Suprapubic skin (tissue), 4 donors: ENCODE results near the gene OR4D11. TPM values are rescaled to one million over a fixed set of nuclear protein-coding genes. Genes with fewer than 3 reads are reported as not detected.

Experiments
- DNase-seq, 2 donors: peaks; one replicate each; pipeline ENCODE4 v3.0.0-alpha.2; 2019; ENCODE audit warnings: low spot score in 2 of 2
- H3K27ac ChIP-seq: fragments of 200-600 bp; sonication (generic); one replicate; pipeline ENCODE4 v1.5.1; 2019
- H3K27me3 ChIP-seq: fragments of 200-600 bp; sonication (generic); one replicate; pipeline ENCODE4 v1.5.1; 2019
- H3K36me3 ChIP-seq: fragments of 200-600 bp; sonication (generic); one replicate; pipeline ENCODE4 v1.5.1; 2019
- H3K4me1 ChIP-seq: fragments of 200-600 bp; sonication (generic); one replicate; pipeline ENCODE4 v1.5.1; 2019
- H3K4me3 ChIP-seq: fragments of 200-600 bp; sonication (generic); one replicate; pipeline ENCODE4 v1.5.1; 2019; ENCODE audit warnings: mild to moderate bottlenecking
- H3K9me3 ChIP-seq: fragments of 200-600 bp; sonication (generic); one replicate; pipeline ENCODE4 v1.5.1; 2019
- EP300 ChIP-seq: sonication (generic); formaldehyde crosslinking; IDR thresholded peaks from one replicate; pipeline ENCODE4 v1.6.1; 2017; ENCODE audit warnings: antibody characterized with exemption
- POLR2A ChIP-seq, 2 donors: fragments of 450-650 bp; IDR thresholded peaks; one replicate each; pipeline ENCODE4 v1.6.1; 2017; ENCODE audit warnings: antibody characterized with exemption in 2 of 2, mild to moderate bottlenecking in 2 of 2, moderate library complexity in 2 of 2
- POLR2AphosphoS5 ChIP-seq, 3 donors: sonication (generic); formaldehyde crosslinking; IDR thresholded peaks; one replicate each; pipeline ENCODE4 v1.6.1; 2017; ENCODE audit warnings: antibody characterized with exemption in 3 of 3
- WGBS: methylation state at CpG from one replicate; pipeline ENCODE4 v1.1.5; 2018; 5-methylcytosine and 5-hydroxymethylcytosine counted together
- total RNA-seq, 4 donors: library from RNA; depleted of rRNA; stranded (reverse); fragments of >200 nt; gene quantifications; one replicate each; pipeline ENCODE4 v1.1.0, GENCODE V29; 2016
- TF ChIP-seq, protein P1 (sequence below), 2 donors: fragments of 200-600 bp in 1 of 2; fragments of 450-650 bp in 1 of 2; sonication (generic) in 1 of 2; IDR thresholded peaks; one replicate each; pipeline ENCODE4 v1.5.1; 2016 to 2019; ENCODE audit warnings: antibody characterized with exemption in 2 of 2, mild to moderate bottlenecking in 1 of 2, moderate library complexity in 1 of 2

OR4D11 gene
- total RNA-seq, 4 donors from 2014 or later = not detected

DNA sequence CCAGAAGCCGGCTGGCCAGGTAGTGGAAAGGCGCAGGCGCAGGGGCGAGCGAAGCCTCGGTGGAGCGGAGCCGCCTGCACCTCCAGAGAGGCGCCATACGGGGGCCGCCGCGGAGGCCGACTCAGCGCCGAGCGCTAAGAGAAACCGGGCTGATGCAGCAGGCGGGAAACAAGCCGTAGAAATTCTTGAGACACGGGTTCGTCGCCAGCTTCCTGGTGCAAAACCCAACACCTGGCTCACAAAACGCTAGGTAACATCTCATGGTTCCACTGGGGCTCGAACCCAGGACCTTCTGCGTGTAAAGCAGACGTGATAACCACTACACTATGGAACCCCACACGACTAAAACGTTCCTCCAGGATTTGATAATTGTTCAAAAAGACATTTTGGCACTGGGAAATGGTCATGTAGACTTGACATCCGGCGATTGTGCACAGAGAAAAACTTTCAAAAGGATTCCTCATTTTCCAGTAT is 47.0 kb downstream of the OR4D11 start:
- WGBS = 8% methylated on average over 15 of the region's 31 CpGs
- Histone ChIP-seq H3K27ac (peak overlapping the region; percentile 85), H3K9me3 (no peaks in the 10 kb centered on the region), H3K27me3 (no peaks in the 10 kb centered on the region), H3K36me3 (no peaks in the 10 kb centered on the region), H3K4me3 (peak overlapping the region; percentile 56), H3K4me1 (peaks cover 19% of the 10 kb centered on the region)
- TF ChIP-seq, protein P1, sequence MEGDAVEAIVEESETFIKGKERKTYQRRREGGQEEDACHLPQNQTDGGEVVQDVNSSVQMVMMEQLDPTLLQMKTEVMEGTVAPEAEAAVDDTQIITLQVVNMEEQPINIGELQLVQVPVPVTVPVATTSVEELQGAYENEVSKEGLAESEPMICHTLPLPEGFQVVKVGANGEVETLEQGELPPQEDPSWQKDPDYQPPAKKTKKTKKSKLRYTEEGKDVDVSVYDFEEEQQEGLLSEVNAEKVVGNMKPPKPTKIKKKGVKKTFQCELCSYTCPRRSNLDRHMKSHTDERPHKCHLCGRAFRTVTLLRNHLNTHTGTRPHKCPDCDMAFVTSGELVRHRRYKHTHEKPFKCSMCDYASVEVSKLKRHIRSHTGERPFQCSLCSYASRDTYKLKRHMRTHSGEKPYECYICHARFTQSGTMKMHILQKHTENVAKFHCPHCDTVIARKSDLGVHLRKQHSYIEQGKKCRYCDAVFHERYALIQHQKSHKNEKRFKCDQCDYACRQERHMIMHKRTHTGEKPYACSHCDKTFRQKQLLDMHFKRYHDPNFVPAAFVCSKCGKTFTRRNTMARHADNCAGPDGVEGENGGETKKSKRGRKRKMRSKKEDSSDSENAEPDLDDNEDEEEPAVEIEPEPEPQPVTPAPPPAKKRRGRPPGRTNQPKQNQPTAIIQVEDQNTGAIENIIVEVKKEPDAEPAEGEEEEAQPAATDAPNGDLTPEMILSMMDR (IDR thresholded peaks at IDR 0.05) = peak; percentile 27 to 47
- TF ChIP-seq POLR2AphosphoS5 (IDR thresholded peaks at IDR 0.05) (peak in 1 of 3 donors; percentile 16), POLR2A (IDR thresholded peaks at IDR 0.05) (no peak), EP300 (no peak)
- DNase-seq = peak in 1 of 2 donors; percentile 84

DNA sequence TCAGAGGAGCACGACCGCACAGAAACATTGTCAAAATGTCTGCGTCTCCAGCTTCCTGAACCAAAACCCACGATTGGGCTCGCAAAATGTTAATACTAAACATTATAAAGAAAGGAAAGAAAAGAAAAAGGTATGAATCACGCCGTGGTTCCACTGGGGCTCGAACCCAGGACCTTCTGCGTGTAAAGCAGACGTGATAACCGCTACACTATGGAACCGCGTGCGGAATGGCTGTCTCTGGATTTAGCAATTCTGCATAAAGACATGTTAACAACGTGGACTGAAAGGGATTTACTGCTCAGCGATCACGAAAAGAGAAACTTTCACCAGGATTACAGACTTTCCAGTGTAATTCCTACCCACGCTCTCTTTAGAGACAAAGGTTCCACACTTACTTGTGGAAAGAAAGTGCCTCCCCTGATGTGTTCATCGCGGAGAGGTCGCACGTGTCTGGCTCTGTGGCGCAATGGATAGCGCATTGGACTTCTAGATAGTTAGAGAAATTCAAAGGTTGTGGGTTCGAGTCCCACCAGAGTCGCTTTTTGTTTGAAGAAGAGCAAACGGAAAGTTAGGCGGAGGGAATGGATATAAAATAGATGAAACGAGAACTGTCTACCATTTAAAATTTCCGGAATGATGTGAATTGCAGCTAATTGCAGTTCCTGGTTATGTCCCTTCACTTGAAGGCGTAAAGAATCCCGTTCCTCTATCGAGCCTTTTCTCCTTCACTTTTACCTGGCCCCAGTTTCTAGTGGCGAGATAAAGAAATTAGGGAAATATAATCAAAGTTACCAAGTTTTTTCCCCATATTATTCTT is 47.7 kb downstream of the OR4D11 start:
- DNase-seq = peak; percentile 87 to 88
- H3K27me3 ChIP-seq = no peaks in the 10 kb centered on the region
- no peaks in the 10 kb centered on the region for H3K36me3 ChIP-seq
- peak overlapping the region; percentile 56 for H3K4me3 ChIP-seq
- WGBS = 1% methylated on average over 34 of the region's 34 CpGs
- H3K27ac ChIP-seq = peak overlapping the region; percentile 85
- H3K4me1 ChIP-seq = peaks cover 26% of the 10 kb centered on the region
- H3K9me3 ChIP-seq = no peaks in the 10 kb centered on the region
- TF ChIP-seq EP300 (no peak), POLR2A (IDR thresholded peaks at IDR 0.05) (no peak), POLR2AphosphoS5 (IDR thresholded peaks at IDR 0.05) (peak in 2 of 3 donors; percentile 36 to 44)
- TF ChIP-seq, protein P1 (IDR thresholded peaks at IDR 0.05) = no peak

DNA sequence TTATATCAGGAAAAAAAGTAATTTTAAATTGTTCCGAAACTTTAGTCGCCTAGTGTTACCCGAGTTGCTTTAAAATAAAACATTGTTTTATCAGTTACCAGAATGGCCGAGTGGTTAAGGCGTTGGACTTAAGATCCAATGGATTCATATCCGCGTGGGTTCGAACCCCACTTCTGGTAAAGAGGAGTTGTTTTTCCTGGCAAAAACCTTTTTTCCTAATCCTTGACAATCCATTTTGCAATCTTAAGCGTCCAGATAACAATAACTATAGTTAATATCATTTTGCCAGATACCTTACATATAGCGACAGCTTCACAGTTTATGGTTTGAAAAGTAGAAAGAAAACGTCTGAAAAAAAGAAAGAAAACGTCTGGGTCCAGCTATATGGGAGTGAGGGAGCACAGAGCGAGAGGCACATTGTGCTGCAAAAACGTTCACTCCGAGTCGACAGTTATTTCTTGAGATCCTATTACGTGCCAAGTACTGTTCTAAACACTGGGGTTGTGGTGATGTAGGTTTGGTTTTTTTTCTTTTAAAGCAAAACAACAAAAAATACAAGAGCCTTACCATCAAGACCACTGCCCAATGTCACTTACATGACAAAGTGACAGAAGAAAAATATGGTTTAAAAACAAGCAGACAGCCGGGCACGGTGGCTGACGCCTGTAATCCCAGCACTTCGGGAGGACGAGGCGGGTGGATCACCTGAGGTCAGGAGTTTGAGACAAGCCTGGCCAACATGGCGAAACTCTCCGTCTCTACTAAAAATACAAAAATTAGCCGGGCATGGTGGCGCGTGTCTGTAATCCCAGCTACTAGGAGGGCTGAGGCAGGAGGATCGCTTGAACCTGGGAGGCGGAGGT is 48.5 kb downstream of the OR4D11 start:
- H3K27ac ChIP-seq = peak overlapping the region; percentile 85
- H3K4me1 ChIP-seq = peaks cover 29% of the 10 kb centered on the region
- no peaks in the 10 kb centered on the region for H3K27me3 ChIP-seq
- peak overlapping the region; percentile 56 for H3K4me3 ChIP-seq
- DNase-seq = no peak
- no peaks in the 10 kb centered on the region for H3K36me3 ChIP-seq
- WGBS = 27% methylated on average over 30 of the region's 30 CpGs
- no peaks in the 10 kb centered on the region for H3K9me3 ChIP-seq
- TF ChIP-seq POLR2AphosphoS5 (IDR thresholded peaks at IDR 0.05) (no peak), EP300 (no peak), POLR2A (IDR thresholded peaks at IDR 0.05) (no peak)
- TF ChIP-seq, protein P1 (IDR thresholded peaks at IDR 0.05) = no peak

DNA sequence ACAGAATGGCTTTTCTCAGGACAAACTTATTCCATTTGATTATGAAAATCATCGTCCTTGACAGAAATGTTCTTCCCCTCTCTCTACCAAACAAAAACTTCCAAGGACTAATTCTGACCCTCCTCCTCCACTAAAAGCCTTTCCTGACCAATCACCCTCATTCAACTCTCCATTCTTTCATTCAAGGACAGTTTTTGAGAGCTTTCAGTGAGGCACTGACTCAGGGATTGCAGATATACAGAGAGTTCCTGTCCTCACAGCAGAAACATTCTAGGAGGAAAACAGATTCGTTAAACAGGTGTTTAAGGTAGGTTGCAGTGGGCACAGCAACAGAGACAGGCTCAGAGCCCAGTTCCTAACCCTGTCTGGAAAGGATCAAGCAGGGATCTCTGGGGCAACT is 49.5 kb downstream of the OR4D11 start:
- TF ChIP-seq, protein P1 (IDR thresholded peaks at IDR 0.05) = no peak
- no peak for TF ChIP-seq EP300
- TF ChIP-seq POLR2AphosphoS5 (IDR thresholded peaks at IDR 0.05) = no peak
- no peak for TF ChIP-seq POLR2A (IDR thresholded peaks at IDR 0.05)
- no peak overlapping the region for H3K4me3 ChIP-seq
- no peaks in the 10 kb centered on the region for H3K9me3 ChIP-seq
- H3K27me3 ChIP-seq = no peaks in the 10 kb centered on the region
- no peak overlapping the region for H3K27ac ChIP-seq
- DNase-seq = no peak
- 55% methylated on average over 2 of the region's 2 CpGs for WGBS
- peaks cover 39% of the 10 kb centered on the region for H3K4me1 ChIP-seq
- H3K36me3 ChIP-seq = no peaks in the 10 kb centered on the region
